Prostate gland (tissue), 2 donors: Measurements from ENCODE around the gene CELF2.

Experiments used
- CTCF ChIP-seq, 4 experiments: fragments of 200-600 bp in 2 of 4; fragments of 450-650 bp in 2 of 4; sonication (generic) in 2 of 4; IDR thresholded peaks; 1 replicate in 3 of 4; 2 replicates in 1 of 4; pipeline ENCODE4 v1.5.1; 2016 to 2019; ENCODE audit warnings: antibody characterized with exemption in 4 of 4, mild to moderate bottlenecking in 2 of 4, moderate library complexity in 2 of 4
- POLR2A ChIP-seq: fragments of 450-650 bp; IDR thresholded peaks from one replicate; pipeline ENCODE4 v1.6.1; 2016; ENCODE audit warnings: antibody characterized with exemption, mild to moderate bottlenecking
- POLR2AphosphoS5 ChIP-seq: sonication (generic); formaldehyde crosslinking; IDR thresholded peaks from one replicate; pipeline ENCODE4 v1.6.1; 2017; ENCODE audit warnings: antibody characterized with exemption

- TF ChIP-seq CTCF (IDR thresholded peaks at IDR 0.05) (no peak), POLR2A (no peak), POLR2AphosphoS5 (no peak)
These were observed 326.9 kb downstream of the CELF2 start for GRCh38 chr10:11344550-11344949.
